Liver (tissue), 9 donors: ENCODE results near the gene MLH1. TPM values are rescaled to one million over a fixed set of nuclear protein-coding genes. Genes with fewer than 3 reads are reported as not detected.

Source experiments
- DNase-seq: peaks from one replicate; pipeline ENCODE4 v3.0.0-alpha.2; 2017; ENCODE audit warnings: low spot score
- H3K27ac ChIP-seq, 2 donors: one replicate each; pipeline ENCODE4 v1.7.0; 2013; ENCODE audit warnings: inconsistent platforms in 2 of 2, low read length in 2 of 2, control low read depth in 1 of 2, low read depth in 1 of 2, mild to moderate bottlenecking in 1 of 2
- H3K27me3 ChIP-seq, 4 donors: one replicate each; pipeline versions ENCODE4 v1.6.1 to v1.7.0; 2013; ENCODE audit warnings: low read length in 3 of 4, inconsistent platforms in 1 of 4, mild to moderate bottlenecking in 1 of 4, moderate library complexity in 1 of 4; ENCODE audit not compliant: control insufficient read depth in 4 of 4, insufficient read depth in 4 of 4
- H3K36me3 ChIP-seq, 4 donors: one replicate each; pipeline versions ENCODE4 v1.6.1 to v1.7.0; 2013; ENCODE audit warnings: low read length in 3 of 4, mild to moderate bottlenecking in 3 of 4, low read depth in 1 of 4, moderate library complexity in 1 of 4; ENCODE audit not compliant: control insufficient read depth in 4 of 4, insufficient read depth in 3 of 4
- H3K4me1 ChIP-seq, 4 donors: one replicate each; pipeline versions ENCODE4 v1.6.1 to v1.7.0; 2013; ENCODE audit warnings: low read length in 3 of 4, mild to moderate bottlenecking in 3 of 4, moderate library complexity in 1 of 4; ENCODE audit not compliant: control insufficient read depth in 4 of 4, insufficient read depth in 4 of 4
- H3K4me3 ChIP-seq, 3 donors: one replicate each; pipeline versions ENCODE4 v1.6.1 to v1.7.0; 2013; ENCODE audit warnings: low read length in 3 of 3, control low read depth in 1 of 3, low read depth in 1 of 3, mild to moderate bottlenecking in 1 of 3
- H3K9ac ChIP-seq, 2 donors: one replicate each; pipeline ENCODE4 v1.7.0; 2013; ENCODE audit warnings: low read length in 2 of 2, mild to moderate bottlenecking in 2 of 2, moderate library complexity in 2 of 2, control low read depth in 1 of 2, low read depth in 1 of 2
- H3K9me3 ChIP-seq, 4 donors: one replicate each; pipeline versions ENCODE4 v1.6.1 to v1.7.0; 2013; ENCODE audit warnings: low read length in 3 of 4; ENCODE audit not compliant: control insufficient read depth in 4 of 4
- EGR1 ChIP-seq, 2 donors: IDR thresholded peaks; 2 replicates each; pipeline ENCODE4 v1.6.1; 2016 to 2018; ENCODE audit warnings: antibody characterized with exemption in 2 of 2, low read depth in 2 of 2
- FOXA1 ChIP-seq: IDR thresholded peaks from 2 replicates; pipeline ENCODE4 v1.6.1; 2016; ENCODE audit warnings: antibody characterized with exemption
- FOXA2 ChIP-seq: IDR thresholded peaks from 2 replicates; pipeline ENCODE4 v1.6.1; 2016; ENCODE audit warnings: antibody characterized with exemption
- GABPA ChIP-seq, 2 donors: IDR thresholded peaks in 1 of 2; conservative IDR thresholded peaks in 1 of 2; 2 replicates each; pipeline ENCODE4 v1.6.1; 2016; ENCODE audit warnings: antibody characterized with exemption in 2 of 2, mild to moderate bottlenecking in 1 of 2, moderate library complexity in 1 of 2
- HNF4A ChIP-seq, 2 donors: conservative IDR thresholded peaks; 2 replicates each; pipeline ENCODE4 v1.6.1; 2016; ENCODE audit warnings: antibody characterized with exemption in 2 of 2, mild to moderate bottlenecking in 2 of 2
- HNF4G ChIP-seq: IDR thresholded peaks from 2 replicates; pipeline ENCODE4 v1.6.1; 2016; ENCODE audit warnings: antibody characterized with exemption
- JUND ChIP-seq, 2 donors: IDR thresholded peaks; 2 replicates each; pipeline ENCODE4 v1.6.1; 2016; ENCODE audit warnings: antibody characterized with exemption in 2 of 2
- NR2F2 ChIP-seq: IDR thresholded peaks from 2 replicates; pipeline ENCODE4 v1.6.1; 2016; ENCODE audit warnings: antibody characterized with exemption
- RAD21 ChIP-seq, 2 donors: IDR thresholded peaks; 2 replicates each; pipeline ENCODE4 v1.6.1; 2016; ENCODE audit warnings: antibody characterized with exemption in 2 of 2, mild to moderate bottlenecking in 2 of 2
- RXRA ChIP-seq, 2 donors: IDR thresholded peaks; 2 replicates each; pipeline ENCODE4 v1.6.1; 2017 to 2018; ENCODE audit warnings: antibody characterized with exemption in 2 of 2, mild to moderate bottlenecking in 1 of 2
- SP1 ChIP-seq: IDR thresholded peaks from 2 replicates; pipeline ENCODE4 v1.6.1; 2018; ENCODE audit warnings: antibody characterized with exemption, mild to moderate bottlenecking
- TAF1 ChIP-seq: conservative IDR thresholded peaks from 2 replicates; pipeline ENCODE4 v1.6.1; 2016; ENCODE audit warnings: antibody characterized with exemption, mild to moderate bottlenecking
- YY1 ChIP-seq: IDR thresholded peaks from 2 replicates; pipeline ENCODE4 v1.6.1; 2016; ENCODE audit warnings: antibody characterized with exemption, mild to moderate bottlenecking
- WGBS: extraction: QIAGEN DNeasy Blood & Tissue Kit; methylation state at CpG from one replicate; pipeline ENCODE4 v1.1.7; 2013; 5-methylcytosine and 5-hydroxymethylcytosine counted together
- polyA plus RNA-seq, 2 donors: library from polyadenylated mRNA; stranded (reverse) in 1 of 2; unstranded in 1 of 2; fragments of 200-250 nt in 1 of 2; fragments of >200 nt in 1 of 2; fragmentation: Nextera tagmentation in 1 of 2; extraction: Ambion mirVana in 1 of 2; gene quantifications; one replicate each; pipeline versions ENCODE4 v1.2.1 to v1.2.3, GENCODE V29; 2013 to 2015
- total RNA-seq, 2 donors: library from RNA; depleted of rRNA; stranded (reverse); fragments of >200 nt; gene quantifications; one replicate each; pipeline ENCODE4 v1.2.3, GENCODE V29; 2014
- TF ChIP-seq, protein P1 (sequence below): IDR thresholded peaks from 2 replicates; pipeline ENCODE4 v1.6.1; 2016; ENCODE audit warnings: antibody characterized with exemption
- TF ChIP-seq, protein P2 (sequence below): IDR thresholded peaks from 2 replicates; pipeline ENCODE4 v1.6.1; 2016; ENCODE audit warnings: antibody characterized with exemption
- TF ChIP-seq, protein P3 (sequence below): IDR thresholded peaks from 2 replicates; pipeline ENCODE4 v1.6.1; 2016; ENCODE audit warnings: antibody characterized with exemption, mild to moderate bottlenecking
- TF ChIP-seq, protein P4 (sequence below): IDR thresholded peaks from 2 replicates; pipeline ENCODE4 v1.6.1; 2016; ENCODE audit warnings: antibody characterized with exemption
- TF ChIP-seq, protein P5 (sequence below): fragments of 150-350 bp; IDR thresholded peaks from 2 replicates; pipeline ENCODE4 v1.5.1; 2017; ENCODE audit warnings: improper control_type of control experiment, low read depth, low read length; ENCODE audit not compliant: missing input control
- donor health status: healthy.
- donor health status: healthy.
- donor health status: healthy.
- donor health status: healthy.
- donor health status: healthy.

Gene MLH1
- total and polyA plus RNA-seq, 4 donors = 9.4 to 34.2 (median 22.5) TPM

DNA sequence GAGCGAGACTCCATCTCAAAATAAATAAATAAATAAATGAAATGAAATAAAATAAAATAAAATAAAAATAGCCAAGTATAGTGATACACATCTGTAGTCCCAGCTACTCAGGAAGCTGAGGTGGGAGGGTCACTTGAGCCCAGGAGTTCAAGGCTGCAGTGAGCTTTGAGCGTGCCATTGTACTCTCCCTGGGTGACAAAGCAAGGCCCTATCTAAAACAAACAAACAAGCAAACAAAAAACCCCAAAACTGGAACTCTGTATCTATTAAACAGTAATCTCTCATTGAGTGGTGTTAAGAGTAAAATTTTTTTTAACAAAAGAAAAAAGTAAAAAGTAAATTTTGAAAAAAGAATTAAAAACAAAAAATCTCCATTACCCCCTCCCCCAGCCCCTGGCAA lies 21.2 kb upstream of the MLH1 start:
- no peak for DNase-seq
- 78% methylated on average over 2 of the region's 2 CpGs for WGBS
- no peaks in the 10 kb centered on the region for H3K27me3 ChIP-seq
- H3K27ac ChIP-seq = no peak overlapping the region
- no peaks in the 10 kb centered on the region for H3K9me3 ChIP-seq
- peaks cover 0 to 2% (median 0%) of the 10 kb centered on the region in 4 donors for H3K36me3 ChIP-seq
- H3K9ac ChIP-seq = no peak overlapping the region
- TF ChIP-seq, protein P1, sequence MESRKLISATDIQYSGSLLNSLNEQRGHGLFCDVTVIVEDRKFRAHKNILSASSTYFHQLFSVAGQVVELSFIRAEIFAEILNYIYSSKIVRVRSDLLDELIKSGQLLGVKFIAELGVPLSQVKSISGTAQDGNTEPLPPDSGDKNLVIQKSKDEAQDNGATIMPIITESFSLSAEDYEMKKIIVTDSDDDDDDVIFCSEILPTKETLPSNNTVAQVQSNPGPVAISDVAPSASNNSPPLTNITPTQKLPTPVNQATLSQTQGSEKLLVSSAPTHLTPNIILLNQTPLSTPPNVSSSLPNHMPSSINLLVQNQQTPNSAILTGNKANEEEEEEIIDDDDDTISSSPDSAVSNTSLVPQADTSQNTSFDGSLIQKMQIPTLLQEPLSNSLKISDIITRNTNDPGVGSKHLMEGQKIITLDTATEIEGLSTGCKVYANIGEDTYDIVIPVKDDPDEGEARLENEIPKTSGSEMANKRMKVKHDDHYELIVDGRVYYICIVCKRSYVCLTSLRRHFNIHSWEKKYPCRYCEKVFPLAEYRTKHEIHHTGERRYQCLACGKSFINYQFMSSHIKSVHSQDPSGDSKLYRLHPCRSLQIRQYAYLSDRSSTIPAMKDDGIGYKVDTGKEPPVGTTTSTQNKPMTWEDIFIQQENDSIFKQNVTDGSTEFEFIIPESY = no peak
- TF ChIP-seq SP1 = no peak
- TF ChIP-seq, protein P2, sequence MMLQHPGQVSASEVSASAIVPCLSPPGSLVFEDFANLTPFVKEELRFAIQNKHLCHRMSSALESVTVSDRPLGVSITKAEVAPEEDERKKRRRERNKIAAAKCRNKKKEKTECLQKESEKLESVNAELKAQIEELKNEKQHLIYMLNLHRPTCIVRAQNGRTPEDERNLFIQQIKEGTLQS = no peak
- no peak for TF ChIP-seq RAD21 (IDR thresholded peaks at IDR 0.05)
- no peak for TF ChIP-seq YY1
- TF ChIP-seq, protein P3, sequence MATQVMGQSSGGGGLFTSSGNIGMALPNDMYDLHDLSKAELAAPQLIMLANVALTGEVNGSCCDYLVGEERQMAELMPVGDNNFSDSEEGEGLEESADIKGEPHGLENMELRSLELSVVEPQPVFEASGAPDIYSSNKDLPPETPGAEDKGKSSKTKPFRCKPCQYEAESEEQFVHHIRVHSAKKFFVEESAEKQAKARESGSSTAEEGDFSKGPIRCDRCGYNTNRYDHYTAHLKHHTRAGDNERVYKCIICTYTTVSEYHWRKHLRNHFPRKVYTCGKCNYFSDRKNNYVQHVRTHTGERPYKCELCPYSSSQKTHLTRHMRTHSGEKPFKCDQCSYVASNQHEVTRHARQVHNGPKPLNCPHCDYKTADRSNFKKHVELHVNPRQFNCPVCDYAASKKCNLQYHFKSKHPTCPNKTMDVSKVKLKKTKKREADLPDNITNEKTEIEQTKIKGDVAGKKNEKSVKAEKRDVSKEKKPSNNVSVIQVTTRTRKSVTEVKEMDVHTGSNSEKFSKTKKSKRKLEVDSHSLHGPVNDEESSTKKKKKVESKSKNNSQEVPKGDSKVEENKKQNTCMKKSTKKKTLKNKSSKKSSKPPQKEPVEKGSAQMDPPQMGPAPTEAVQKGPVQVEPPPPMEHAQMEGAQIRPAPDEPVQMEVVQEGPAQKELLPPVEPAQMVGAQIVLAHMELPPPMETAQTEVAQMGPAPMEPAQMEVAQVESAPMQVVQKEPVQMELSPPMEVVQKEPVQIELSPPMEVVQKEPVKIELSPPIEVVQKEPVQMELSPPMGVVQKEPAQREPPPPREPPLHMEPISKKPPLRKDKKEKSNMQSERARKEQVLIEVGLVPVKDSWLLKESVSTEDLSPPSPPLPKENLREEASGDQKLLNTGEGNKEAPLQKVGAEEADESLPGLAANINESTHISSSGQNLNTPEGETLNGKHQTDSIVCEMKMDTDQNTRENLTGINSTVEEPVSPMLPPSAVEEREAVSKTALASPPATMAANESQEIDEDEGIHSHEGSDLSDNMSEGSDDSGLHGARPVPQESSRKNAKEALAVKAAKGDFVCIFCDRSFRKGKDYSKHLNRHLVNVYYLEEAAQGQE = no peak
- TF ChIP-seq FOXA2 = no peak
- no peak for TF ChIP-seq HNF4G
- TF ChIP-seq GABPA (IDR thresholded peaks at IDR 0.05 in 1 of 2, conservative IDR thresholded peaks at IDR 0.05 in 1 of 2) = no peak
- no peak for TF ChIP-seq FOXA1
- TF ChIP-seq EGR1 (IDR thresholded peaks at IDR 0.05; ENCODE audit: low read depth in 2 of 2) = no peak
- TF ChIP-seq HNF4A (conservative IDR thresholded peaks at IDR 0.05) = no peak
- no peak for TF ChIP-seq NR2F2
- no peak for TF ChIP-seq TAF1
- no peak for TF ChIP-seq JUND (IDR thresholded peaks at IDR 0.05)
- no peak for TF ChIP-seq RXRA (IDR thresholded peaks at IDR 0.05)
- TF ChIP-seq, protein P4, sequence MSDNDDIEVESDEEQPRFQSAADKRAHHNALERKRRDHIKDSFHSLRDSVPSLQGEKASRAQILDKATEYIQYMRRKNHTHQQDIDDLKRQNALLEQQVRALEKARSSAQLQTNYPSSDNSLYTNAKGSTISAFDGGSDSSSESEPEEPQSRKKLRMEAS = no peak
- TF ChIP-seq, protein P5, sequence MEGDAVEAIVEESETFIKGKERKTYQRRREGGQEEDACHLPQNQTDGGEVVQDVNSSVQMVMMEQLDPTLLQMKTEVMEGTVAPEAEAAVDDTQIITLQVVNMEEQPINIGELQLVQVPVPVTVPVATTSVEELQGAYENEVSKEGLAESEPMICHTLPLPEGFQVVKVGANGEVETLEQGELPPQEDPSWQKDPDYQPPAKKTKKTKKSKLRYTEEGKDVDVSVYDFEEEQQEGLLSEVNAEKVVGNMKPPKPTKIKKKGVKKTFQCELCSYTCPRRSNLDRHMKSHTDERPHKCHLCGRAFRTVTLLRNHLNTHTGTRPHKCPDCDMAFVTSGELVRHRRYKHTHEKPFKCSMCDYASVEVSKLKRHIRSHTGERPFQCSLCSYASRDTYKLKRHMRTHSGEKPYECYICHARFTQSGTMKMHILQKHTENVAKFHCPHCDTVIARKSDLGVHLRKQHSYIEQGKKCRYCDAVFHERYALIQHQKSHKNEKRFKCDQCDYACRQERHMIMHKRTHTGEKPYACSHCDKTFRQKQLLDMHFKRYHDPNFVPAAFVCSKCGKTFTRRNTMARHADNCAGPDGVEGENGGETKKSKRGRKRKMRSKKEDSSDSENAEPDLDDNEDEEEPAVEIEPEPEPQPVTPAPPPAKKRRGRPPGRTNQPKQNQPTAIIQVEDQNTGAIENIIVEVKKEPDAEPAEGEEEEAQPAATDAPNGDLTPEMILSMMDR = no peak
- H3K4me1 ChIP-seq = no peaks in the 10 kb centered on the region
- H3K4me3 ChIP-seq = no peak overlapping the region
